ENCODE results near the gene SCG5. TPM values are rescaled to one million over a fixed set of nuclear protein-coding genes. Genes with fewer than 3 reads are reported as not detected.
"Not testable (repeated sequence)": the region's sequence is repeated elsewhere in the genome, so short reads cannot be mapped to it uniquely, and the experiment has no call there.

The SCG5 gene
- under 1 TPM in 1 of 6 donors, not detected in 5; 0.39 TPM for polyA plus RNA-seq (ENCODE audit: low read depth in 6 of 6)

DNA sequence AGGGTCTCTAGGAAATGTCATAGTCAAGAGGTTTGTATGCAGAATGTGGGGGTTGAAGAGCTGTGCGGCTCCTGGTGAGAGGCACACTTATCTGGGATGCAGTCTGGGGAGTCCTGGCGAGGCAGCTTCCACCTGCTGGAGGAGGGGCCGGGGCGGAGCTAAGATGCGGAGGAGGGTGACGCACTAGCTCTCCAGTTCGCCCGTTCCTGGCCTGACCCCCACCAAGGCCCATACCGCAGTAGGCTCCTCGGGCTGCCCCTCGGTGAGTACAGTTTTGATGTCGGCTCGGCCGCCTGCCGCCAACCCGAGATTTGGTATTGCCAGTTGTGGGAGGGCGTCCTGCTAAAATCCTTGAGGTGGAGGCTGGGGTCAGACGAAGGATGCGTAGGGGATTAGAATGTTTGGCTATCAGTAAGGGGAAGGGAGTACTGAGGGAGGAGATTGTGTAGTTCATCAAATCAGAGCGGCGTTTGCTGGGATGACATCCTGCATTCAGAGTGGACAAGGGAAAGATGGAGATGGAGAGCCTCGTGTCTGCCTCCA, at the start of gene SCG5:
SCG5 (plus strand) TSS at position 194 of the 543 bp plus-strand sequence. CDS start 1,883 bp downstream, outside the sequence.
- Mint-ChIP-seq H3K4me1 (peaks cover 9 to 10% (median 10%) of the 10 kb centered on the region in 3 donors), H3K4me3 (peak within 1 kb of the TSS in 3 of 8 donors; percentile 1 to 55 (median 15)), H3K27me3 (peaks cover 11 to 21% (median 11%) of the 10 kb centered on the region in 3 donors), H3K9me3 (no peaks in the 10 kb centered on the region), H3K36me3 (no peaks in the 10 kb centered on the region), H3K27ac (peak within 1 kb of the TSS in 2 of 6 donors; percentile 1 to 52)
- no peak for DNase-seq
- ATAC-seq (ENCODE audit: low read depth in 2 of 2) = no peak

DNA sequence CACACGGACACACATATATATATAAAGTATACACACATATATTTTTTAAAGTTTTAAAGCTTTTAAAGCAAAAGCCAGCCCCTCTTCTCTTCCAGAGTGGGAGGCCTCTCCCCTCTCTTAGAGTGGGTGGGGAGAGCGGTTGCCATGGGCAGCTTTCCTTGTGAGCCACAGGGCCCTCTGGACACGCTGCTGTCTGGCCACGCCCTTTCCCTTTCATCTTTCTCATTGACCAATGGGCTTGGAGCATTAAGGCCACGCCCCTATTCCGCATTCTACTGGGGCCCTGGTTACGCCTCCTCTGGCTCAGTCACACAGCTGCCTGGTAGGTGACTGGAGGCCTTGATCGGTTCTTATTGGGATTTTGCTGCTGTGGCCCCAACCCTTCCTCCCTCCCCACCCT, 48.4 kb upstream of the SCG5 start, which contains the start of gene GOLGA8N:
GOLGA8N (plus strand) TSS at position 306 of the 400 bp plus-strand sequence.
- not testable (repeated sequence) for H3K36me3 Mint-ChIP-seq; DNase-seq; H3K4me1 Mint-ChIP-seq; H3K9me3 Mint-ChIP-seq; H3K27me3 Mint-ChIP-seq; H3K4me3 Mint-ChIP-seq; H3K27ac Mint-ChIP-seq; ATAC-seq (ENCODE audit: low read depth in 2 of 2)

GRCh38 chr15:32609518-32609917, 32.0 kb upstream of the SCG5 start:
- ATAC-seq (ENCODE audit: low read depth in 2 of 2); DNase-seq; H3K27ac Mint-ChIP-seq; H3K27me3 Mint-ChIP-seq; H3K36me3 Mint-ChIP-seq; H3K9me3 Mint-ChIP-seq; H3K4me3 Mint-ChIP-seq: not testable (repeated sequence)
- peaks cover 4 to 10% (median 4%) of the 10 kb centered on the region in 3 donors for H3K4me1 Mint-ChIP-seq

DNA sequence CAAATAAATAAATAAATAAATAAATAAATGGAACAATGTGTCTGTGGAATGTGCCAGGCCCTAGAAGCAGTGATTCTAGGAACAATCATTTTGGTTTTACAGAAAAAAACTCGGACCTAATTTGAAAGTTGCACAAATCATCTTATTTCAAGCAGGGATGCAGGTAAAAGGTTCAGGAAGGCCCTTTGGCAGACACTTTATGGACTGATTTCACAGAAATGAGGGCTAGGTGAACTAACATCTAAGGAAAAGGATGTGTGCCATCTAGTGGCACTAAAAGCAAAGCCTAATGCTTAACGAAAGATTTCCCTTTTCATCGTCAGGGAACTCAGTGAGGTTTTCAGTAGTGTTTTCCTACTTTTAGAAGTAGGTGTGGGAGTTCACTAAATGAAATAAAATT, 30.8 kb upstream of the SCG5 start:
- H3K27ac Mint-ChIP-seq; H3K4me3 Mint-ChIP-seq; ATAC-seq (ENCODE audit: low read depth in 2 of 2); H3K27me3 Mint-ChIP-seq; H3K9me3 Mint-ChIP-seq; DNase-seq; H3K36me3 Mint-ChIP-seq: not testable (repeated sequence)
- peaks cover 6 to 15% (median 8%) of the 10 kb centered on the region in 3 donors for H3K4me1 Mint-ChIP-seq

GRCh38 chr15:32614712-32615050, 26.8 kb upstream of the SCG5 start:
- Mint-ChIP-seq H3K4me3 (peak overlapping the region; percentile 82 to 100 (median 96)), H3K4me1 (peaks cover 11 to 24% (median 14%) of the 10 kb centered on the region in 3 donors), H3K27ac (peak overlapping the region; percentile 47 to 94 (median 86))
- not testable (repeated sequence) for H3K9me3 Mint-ChIP-seq, DNase-seq, H3K27me3 Mint-ChIP-seq, H3K36me3 Mint-ChIP-seq
- peak in 1 of 2 donors; percentile 3 for ATAC-seq (ENCODE audit: low read depth in 2 of 2)

- ATAC-seq (ENCODE audit: low read depth in 2 of 2) (peak; percentile 81 to 86), DNase-seq (peak; percentile 85)
- Mint-ChIP-seq H3K4me1 (peaks cover 11 to 24% (median 14%) of the 10 kb centered on the region in 3 donors), H3K27ac (peak within 1 kb of the TSS; percentile 47 to 94 (median 89)), H3K4me3 (peak within 1 kb of the TSS; percentile 82 to 100 (median 96))
- not testable (repeated sequence) for H3K36me3 Mint-ChIP-seq, H3K27me3 Mint-ChIP-seq, H3K9me3 Mint-ChIP-seq
Observed at GRCh38 chr15:32615051-32615870, 26.2 kb upstream of the SCG5 start, which contains the start of gene ARHGAP11A. ARHGAP11A (plus strand) TSS chr15:32615504; CDS start chr15:32616212, 708 bp downstream.

DNA sequence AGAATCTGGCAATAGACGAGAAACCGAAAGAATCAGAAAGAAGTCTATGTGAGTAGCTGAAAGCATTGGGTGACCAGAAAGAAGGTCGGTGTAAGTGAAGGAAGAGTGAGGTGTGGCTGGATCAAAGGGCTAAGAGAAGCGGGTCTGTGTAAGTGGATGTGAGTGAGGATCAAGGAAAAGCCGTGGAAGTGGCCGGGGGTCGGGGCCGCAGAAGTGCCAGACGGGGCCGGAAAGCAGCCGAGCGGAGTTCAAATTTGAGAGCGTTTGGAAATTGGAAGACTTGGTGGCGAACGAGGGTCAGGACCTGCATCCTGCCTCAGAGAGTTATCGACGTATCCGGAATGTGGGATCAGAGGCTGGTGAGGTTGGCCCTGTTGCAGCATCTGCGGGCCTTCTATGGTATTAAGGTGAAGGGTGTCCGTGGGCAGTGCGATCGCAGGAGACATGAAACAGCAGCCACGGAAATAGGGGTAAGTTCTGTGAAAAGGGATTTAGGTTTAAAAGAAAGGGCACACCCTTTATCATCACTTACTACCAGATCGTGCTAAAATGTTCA, 25.6 kb upstream of the SCG5 start:
- H3K27me3 Mint-ChIP-seq, H3K9me3 Mint-ChIP-seq, DNase-seq, H3K36me3 Mint-ChIP-seq: not testable (repeated sequence)
- peak; percentile 2 to 6 for ATAC-seq (ENCODE audit: low read depth in 2 of 2)
- peak overlapping the region; percentile 82 to 100 (median 96) for H3K4me3 Mint-ChIP-seq
- H3K4me1 Mint-ChIP-seq = peaks cover 11 to 24% (median 14%) of the 10 kb centered on the region in 3 donors
- H3K27ac Mint-ChIP-seq = peak overlapping the region; percentile 47 to 94 (median 89)

DNA sequence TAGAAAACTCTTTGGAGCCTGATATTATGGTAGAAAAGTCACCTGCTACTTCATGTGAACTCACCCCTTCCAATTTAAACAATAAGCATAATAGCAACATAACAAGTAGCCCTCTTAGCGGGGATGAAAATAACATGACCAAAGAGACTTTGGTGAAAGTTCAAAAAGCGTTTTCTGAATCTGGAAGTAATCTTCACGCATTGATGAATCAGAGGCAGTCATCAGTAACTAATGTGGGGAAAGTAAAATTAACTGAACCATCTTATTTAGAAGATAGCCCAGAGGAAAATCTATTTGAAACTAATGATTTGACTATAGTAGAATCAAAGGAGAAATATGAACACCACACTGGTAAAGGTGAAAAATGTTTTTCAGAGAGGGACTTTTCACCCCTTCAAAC, 5.1 kb upstream of the SCG5 start:
- Mint-ChIP-seq H3K36me3 (peaks cover 0 to 10% of the 10 kb centered on the region in 2 donors), H3K4me3 (peak overlapping the region in 1 of 8 donors; percentile 21), H3K9me3 (no peaks in the 10 kb centered on the region), H3K4me1 (peaks cover 14 to 17% (median 15%) of the 10 kb centered on the region in 3 donors), H3K27ac (peak overlapping the region in 1 of 6 donors; percentile 16), H3K27me3 (peaks cover 5 to 10% (median 5%) of the 10 kb centered on the region in 3 donors)
- DNase-seq (no peak), ATAC-seq (ENCODE audit: low read depth in 2 of 2) (peak in 1 of 2 donors; percentile 25)

DNA sequence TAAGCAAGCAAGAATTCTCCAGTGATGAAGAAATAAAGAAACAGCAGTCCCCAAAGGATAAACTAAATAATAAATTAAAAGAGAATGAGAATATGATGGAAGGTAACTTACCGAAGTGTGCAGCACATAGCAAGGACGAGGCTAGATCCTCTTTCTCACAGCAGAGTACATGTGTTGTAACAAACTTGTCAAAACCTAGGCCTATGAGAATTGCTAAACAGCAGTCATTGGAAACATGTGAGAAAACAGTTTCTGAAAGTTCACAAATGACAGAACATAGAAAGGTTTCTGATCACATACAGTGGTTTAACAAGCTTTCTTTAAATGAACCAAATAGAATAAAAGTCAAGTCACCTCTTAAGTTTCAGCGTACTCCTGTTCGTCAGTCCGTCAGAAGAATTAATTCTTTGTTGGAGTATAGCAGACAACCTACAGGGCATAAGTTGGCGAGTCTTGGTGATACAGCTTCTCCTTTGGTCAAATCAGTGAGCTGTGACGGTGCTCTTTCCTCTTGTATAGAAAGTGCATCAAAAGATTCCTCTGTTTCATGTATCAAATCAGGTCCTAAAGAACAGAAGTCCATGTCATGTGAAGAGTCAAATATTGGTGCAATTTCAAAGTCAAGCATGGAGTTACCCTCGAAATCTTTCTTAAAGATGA, 4.5 kb upstream of the SCG5 start:
- peaks cover 0 to 10% of the 10 kb centered on the region in 2 donors for H3K36me3 Mint-ChIP-seq
- no peak for DNase-seq
- peak overlapping the region in 1 of 6 donors; percentile 16 for H3K27ac Mint-ChIP-seq

DNA sequence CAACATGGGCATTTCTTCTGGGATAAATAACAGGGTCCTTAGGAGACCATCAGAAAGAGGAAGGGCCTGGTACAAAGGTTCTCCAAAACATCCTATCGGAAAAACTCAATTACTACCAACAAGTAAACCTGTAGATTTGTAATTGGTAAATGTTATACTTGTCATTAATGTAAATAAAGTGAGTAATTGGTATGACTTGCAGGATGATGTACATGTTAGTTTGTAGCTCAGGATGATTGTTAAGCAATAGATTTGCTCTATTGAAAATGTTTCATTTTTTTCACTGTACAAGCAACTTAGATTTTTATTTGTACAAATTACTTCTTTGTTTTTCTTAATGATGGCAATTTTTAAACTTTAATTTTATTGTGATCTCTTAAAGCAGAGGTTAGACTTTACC, 3.8 kb upstream of the SCG5 start:
- no peaks in the 10 kb centered on the region for H3K9me3 Mint-ChIP-seq
- peaks cover 11 to 16% (median 11%) of the 10 kb centered on the region in 3 donors for H3K27me3 Mint-ChIP-seq
- DNase-seq = no peak
- ATAC-seq (ENCODE audit: low read depth in 2 of 2) = no peak
- H3K4me3 Mint-ChIP-seq = no peak overlapping the region
- H3K4me1 Mint-ChIP-seq = peaks cover 14 to 17% (median 15%) of the 10 kb centered on the region in 3 donors
- peaks cover 0 to 10% of the 10 kb centered on the region in 2 donors for H3K36me3 Mint-ChIP-seq
- no peak overlapping the region for H3K27ac Mint-ChIP-seq

More for the DNA sequence above, 4.5 kb upstream of the SCG5 start:
- Mint-ChIP-seq H3K27me3 (peaks cover 11 to 14% (median 11%) of the 10 kb centered on the region in 3 donors), H3K4me1 (peaks cover 14 to 17% (median 15%) of the 10 kb centered on the region in 3 donors), H3K4me3 (peak overlapping the region in 1 of 8 donors; percentile 40), H3K9me3 (no peaks in the 10 kb centered on the region)
- peak; percentile 52 to 67 for ATAC-seq (ENCODE audit: low read depth in 2 of 2)

- Mint-ChIP-seq H3K27ac (no peak overlapping the region), H3K9me3 (no peaks in the 10 kb centered on the region), H3K36me3 (no peaks in the 10 kb centered on the region), H3K27me3 (peaks cover 11 to 21% (median 11%) of the 10 kb centered on the region in 3 donors), H3K4me1 (no peaks in the 10 kb centered on the region), H3K4me3 (no peak overlapping the region)
- DNase-seq (no peak), ATAC-seq (ENCODE audit: low read depth in 2 of 2) (no peak)
Observed at GRCh38 chr15:32642667-32643435, 1.3 kb downstream of the SCG5 start.

DNA sequence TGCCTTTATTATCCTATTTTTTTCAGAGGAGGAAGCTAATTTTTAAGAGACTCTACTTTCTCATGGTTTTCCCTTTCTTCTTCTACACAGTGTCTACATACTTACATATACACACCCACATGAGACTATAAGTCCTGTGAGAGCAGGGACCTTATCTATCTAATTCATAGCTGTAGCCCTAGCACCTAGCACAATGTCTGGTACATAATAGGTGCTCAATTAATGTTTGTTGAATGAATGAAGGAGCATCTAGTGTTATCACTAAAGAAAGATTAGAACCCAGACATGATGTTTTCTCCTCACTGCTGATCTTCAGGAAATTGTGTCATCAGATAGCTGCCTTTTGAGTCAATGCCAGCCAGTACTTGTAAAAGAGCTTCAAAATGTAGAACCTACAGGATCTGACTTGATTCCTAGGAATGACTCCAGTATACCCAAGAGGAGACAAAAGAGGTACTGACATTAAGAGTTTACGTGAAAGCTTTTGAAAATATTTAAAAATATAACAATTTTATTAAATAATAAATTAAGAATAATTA, 2.5 kb downstream of the SCG5 start:
- Mint-ChIP-seq H3K27me3 (peaks cover 11 to 21% (median 11%) of the 10 kb centered on the region in 3 donors), H3K36me3 (no peaks in the 10 kb centered on the region), H3K27ac (peak overlapping the region in 1 of 6 donors; percentile 4), H3K9me3 (no peaks in the 10 kb centered on the region), H3K4me3 (no peak overlapping the region), H3K4me1 (no peaks in the 10 kb centered on the region)
- ATAC-seq (ENCODE audit: low read depth in 2 of 2) = no peak
- no peak for DNase-seq

Data from naive B cell (primary cell).